LNCAP (cell line): Measurements from ENCODE around the gene PEF1.
A peak's percentile ranks its signal among the peaks of the same experiment; 100 is the strongest.

Experiments used
- TF ChIP-seq, protein P1 (sequence below): fragments of 450-650 bp; IDR thresholded peaks from 2 replicates; pipeline ENCODE4 v1.5.1; 2017; ENCODE audit warnings: mild to moderate bottlenecking

The PEF1 gene

GRCh38 chr1:31665234-31665878 lies 20.7 kb upstream of the PEF1 start:
- TF ChIP-seq, protein P1, sequence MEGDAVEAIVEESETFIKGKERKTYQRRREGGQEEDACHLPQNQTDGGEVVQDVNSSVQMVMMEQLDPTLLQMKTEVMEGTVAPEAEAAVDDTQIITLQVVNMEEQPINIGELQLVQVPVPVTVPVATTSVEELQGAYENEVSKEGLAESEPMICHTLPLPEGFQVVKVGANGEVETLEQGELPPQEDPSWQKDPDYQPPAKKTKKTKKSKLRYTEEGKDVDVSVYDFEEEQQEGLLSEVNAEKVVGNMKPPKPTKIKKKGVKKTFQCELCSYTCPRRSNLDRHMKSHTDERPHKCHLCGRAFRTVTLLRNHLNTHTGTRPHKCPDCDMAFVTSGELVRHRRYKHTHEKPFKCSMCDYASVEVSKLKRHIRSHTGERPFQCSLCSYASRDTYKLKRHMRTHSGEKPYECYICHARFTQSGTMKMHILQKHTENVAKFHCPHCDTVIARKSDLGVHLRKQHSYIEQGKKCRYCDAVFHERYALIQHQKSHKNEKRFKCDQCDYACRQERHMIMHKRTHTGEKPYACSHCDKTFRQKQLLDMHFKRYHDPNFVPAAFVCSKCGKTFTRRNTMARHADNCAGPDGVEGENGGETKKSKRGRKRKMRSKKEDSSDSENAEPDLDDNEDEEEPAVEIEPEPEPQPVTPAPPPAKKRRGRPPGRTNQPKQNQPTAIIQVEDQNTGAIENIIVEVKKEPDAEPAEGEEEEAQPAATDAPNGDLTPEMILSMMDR: no peak

- TF ChIP-seq, protein P1: no peak
These were observed 19.9 kb upstream of the PEF1 start for GRCh38 chr1:31664528-31664927.

DNA sequence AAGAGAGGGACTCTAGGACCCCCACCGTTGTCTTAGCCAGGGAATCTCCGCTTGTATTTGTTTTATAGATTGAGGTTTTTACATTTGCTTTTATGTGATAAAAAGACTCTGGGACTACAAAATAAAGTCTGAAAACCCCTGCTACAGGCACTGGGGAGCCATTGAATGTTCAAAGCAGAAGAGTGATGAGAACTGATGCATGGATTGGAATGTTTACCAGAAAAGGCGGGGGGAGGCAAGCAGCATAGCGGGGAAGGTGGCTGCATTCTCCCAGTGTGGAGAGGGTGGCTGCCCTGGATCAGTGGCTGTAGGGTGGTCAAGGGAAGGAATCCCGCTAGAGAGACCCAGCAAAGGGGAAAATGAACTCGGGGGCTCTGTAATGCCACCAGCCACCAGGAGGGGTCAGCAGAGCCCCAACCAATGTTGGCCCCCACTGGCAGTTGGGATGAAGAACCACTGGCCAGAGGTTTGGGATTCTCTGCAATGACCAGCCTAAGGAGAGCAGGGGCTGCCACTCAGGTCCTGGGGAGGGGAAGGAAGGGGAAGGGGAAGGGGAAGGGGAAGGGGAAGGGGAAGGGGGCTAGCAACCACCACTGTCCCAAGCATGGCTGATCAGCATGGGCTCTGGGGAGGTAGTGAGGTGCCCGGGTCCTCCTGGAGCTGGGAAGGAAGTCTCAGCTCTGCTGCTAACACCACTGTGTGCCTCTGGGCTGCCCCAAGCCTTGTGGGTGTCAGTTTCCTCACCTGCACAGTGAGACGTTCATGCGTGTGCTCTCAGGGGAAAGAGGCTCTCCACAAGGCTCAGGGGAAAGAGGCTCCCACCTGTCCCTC lies 19.2 kb upstream of the PEF1 start:
- TF ChIP-seq, protein P1: peak; percentile 94

- TF ChIP-seq, protein P1: no peak
These were observed 17.8 kb upstream of the PEF1 start for GRCh38 chr1:31662463-31662862.

DNA sequence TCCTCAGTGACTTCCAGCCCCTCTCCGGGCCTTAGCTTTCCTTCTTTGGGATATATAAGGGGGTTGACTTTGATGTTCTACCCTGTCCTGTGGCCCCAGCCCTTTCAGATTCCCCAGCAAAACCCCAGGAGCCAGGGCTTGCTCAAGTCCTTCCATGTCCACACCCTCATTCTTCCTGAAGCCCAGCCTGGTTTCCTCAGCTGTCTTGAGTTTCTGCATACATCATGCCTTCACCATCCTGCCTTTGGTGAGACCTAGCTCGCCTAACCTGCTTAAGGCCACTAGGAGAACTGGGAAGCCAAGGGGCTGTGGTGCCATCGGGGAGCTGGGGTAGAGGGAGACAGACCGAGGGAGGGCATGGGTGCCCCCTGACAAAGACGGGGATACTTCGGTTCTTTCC lies 17.2 kb upstream of the PEF1 start:
- TF ChIP-seq, protein P1: no peak

GRCh38 chr1:31660871-31661455 lies 16.3 kb upstream of the PEF1 start:
- TF ChIP-seq, protein P1: no peak

DNA sequence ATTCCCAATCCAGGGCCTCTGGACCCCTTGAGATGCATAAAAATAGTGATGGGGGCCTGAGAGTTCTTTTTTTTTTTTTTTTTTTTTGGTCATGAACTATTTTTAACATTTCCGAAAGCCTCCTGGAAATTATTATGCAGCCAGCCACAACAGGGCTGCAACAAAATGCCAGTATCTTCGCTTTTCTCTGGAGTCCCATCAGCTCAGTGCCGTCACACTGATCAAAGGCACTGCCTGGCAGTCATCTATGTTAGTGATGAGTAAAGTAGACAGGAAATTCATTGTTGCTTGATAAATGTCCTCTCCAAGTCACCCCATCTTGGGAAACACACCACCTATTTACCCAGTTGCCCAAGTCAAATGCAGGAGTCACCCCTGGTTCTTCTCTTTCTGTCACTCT lies 15.2 kb upstream of the PEF1 start:
- TF ChIP-seq, protein P1: no peak
